Testis (tissue), 3 donors: ENCODE results near the gene ZNF800. TPM values are rescaled to one million over a fixed set of nuclear protein-coding genes. Genes with fewer than 3 reads are reported as not detected.

ENCODE experiments used
- DNase-seq: peaks from one replicate; pipeline ENCODE4 v3.0.0-alpha.2; 2019
- H3K27ac ChIP-seq, 2 donors: fragments of 200-600 bp; sonication (generic); one replicate each; pipeline ENCODE4 v1.5.1; 2019
- H3K27me3 ChIP-seq: fragments of 200-600 bp; sonication (generic); one replicate; pipeline ENCODE4 v1.5.1; 2019
- H3K36me3 ChIP-seq: fragments of 200-600 bp; sonication (generic); one replicate; pipeline ENCODE4 v1.5.1; 2017; ENCODE audit warnings: low read depth; ENCODE audit errors: missing control alignments
- H3K4me1 ChIP-seq: fragments of 200-600 bp; sonication (generic); one replicate; pipeline ENCODE4 v1.5.1; 2019
- H3K4me3 ChIP-seq, 2 donors: fragments of 200-600 bp; sonication (generic); one replicate each; pipeline ENCODE4 v1.5.1; 2017 to 2019
- H3K9me3 ChIP-seq: fragments of 200-600 bp; sonication (generic); one replicate; pipeline ENCODE4 v1.5.1; 2017
- CTCF ChIP-seq, 3 experiments: fragments of 450-650 bp in 2 of 3; fragments of 200-600 bp in 1 of 3; sonication (generic) in 1 of 3; IDR thresholded peaks; one replicate each; pipeline ENCODE4 v1.5.1; 2016 to 2019; ENCODE audit warnings: antibody characterized with exemption in 3 of 3, mild to moderate bottlenecking in 2 of 3, moderate library complexity in 1 of 3
- POLR2A ChIP-seq: fragments of 450-650 bp; IDR thresholded peaks from one replicate; pipeline ENCODE4 v1.6.1; 2017; ENCODE audit warnings: antibody characterized with exemption, mild to moderate bottlenecking, moderate library complexity
- WGBS, 2 donors: methylation state at CpG; one replicate each; pipeline ENCODE4 v1.1.5; 2018; 5-methylcytosine and 5-hydroxymethylcytosine counted together
- intact Hi-C: fragments of 100-400 bp; cut with DNase I; formaldehyde crosslinking; loops from one replicate; pipeline ENCODE4 v1.15.1; 2023; ENCODE audit warnings: low total_unique reads
- polyA plus RNA-seq: library from polyadenylated mRNA; stranded (reverse); fragments of 350-450 nt; fragmentation: Illumina TruSeq; extraction: RNeasy Lipid Tissue Mini Kit (QIAGEN cat#74804); gene quantifications from one replicate; pipeline ENCODE4 v1.2.3, GENCODE V29; 2014; ENCODE audit warnings: low read depth, low replicate concordance; ENCODE audit not compliant: insufficient read depth
- total RNA-seq, 2 donors: library from RNA; depleted of rRNA; stranded (reverse); fragments of >200 nt; gene quantifications; one replicate each; pipeline ENCODE4 v1.2.3, GENCODE V29; 2016

Gene ZNF800
- total and polyA plus RNA-seq, 3 donors from 2014 or later, result 31.5 to 44.3 (median 40.7) TPM

- intact Hi-C loops, result no loop called here
- Histone ChIP-seq H3K36me3 (no peaks in the 10 kb centered on the region), H3K27me3 (no peaks in the 10 kb centered on the region), H3K4me3 (peak overlapping the region in 1 of 2 donors; percentile 15), H3K4me1 (no peaks in the 10 kb centered on the region), H3K27ac (no peak overlapping the region), H3K9me3 (no peaks in the 10 kb centered on the region)
- no peak for DNase-seq
- WGBS, 2 donors, result 64 to 81% methylated on average over 3 of the region's 3 CpGs
- TF ChIP-seq POLR2A, result no peak
- no peak for TF ChIP-seq CTCF (IDR thresholded peaks at IDR 0.05)
Observed at GRCh38 chr7:127348247-127348631, 44.3 kb downstream of the ZNF800 start.

- peak overlapping the region; percentile 20 to 24 for H3K4me3 ChIP-seq
- H3K9me3 ChIP-seq, result no peaks in the 10 kb centered on the region
- H3K27ac ChIP-seq, result no peak overlapping the region
- TF ChIP-seq POLR2A (no peak), CTCF (IDR thresholded peaks at IDR 0.05) (peak; percentile 13 to 44 (median 35))
- H3K36me3 ChIP-seq, result no peaks in the 10 kb centered on the region
- no peaks in the 10 kb centered on the region for H3K4me1 ChIP-seq
- intact Hi-C loops, result no loop called here
- DNase-seq, result peak; percentile 68
- 1 to 4% methylated on average over 19 to 44 of the region's 79 CpGs for WGBS, 2 donors
- no peaks in the 10 kb centered on the region for H3K27me3 ChIP-seq
Observed at GRCh38 chr7:127347567-127348246, 44.8 kb downstream of the ZNF800 start.

GRCh38 chr7:127346575-127347256 lies 45.8 kb downstream of the ZNF800 start:
- H3K27ac ChIP-seq, result no peak overlapping the region
- intact Hi-C loops, result no loop called here
- H3K4me1 ChIP-seq, result no peaks in the 10 kb centered on the region
- TF ChIP-seq CTCF (IDR thresholded peaks at IDR 0.05) (no peak), POLR2A (no peak)
- H3K27me3 ChIP-seq, result no peaks in the 10 kb centered on the region
- H3K36me3 ChIP-seq, result no peaks in the 10 kb centered on the region
- DNase-seq, result no peak
- WGBS, 2 donors, result 65 to 70% methylated on average over 8 to 9 of the region's 9 CpGs
- H3K4me3 ChIP-seq, result no peak overlapping the region
- H3K9me3 ChIP-seq, result no peaks in the 10 kb centered on the region

GRCh38 chr7:127342596-127342995 lies 49.9 kb downstream of the ZNF800 start:
- no peak for DNase-seq
- H3K27ac ChIP-seq, result no peak overlapping the region
- H3K27me3 ChIP-seq, result no peaks in the 10 kb centered on the region
- TF ChIP-seq POLR2A (no peak), CTCF (IDR thresholded peaks at IDR 0.05) (no peak)
- no peaks in the 10 kb centered on the region for H3K36me3 ChIP-seq
- H3K4me3 ChIP-seq, result no peak overlapping the region
- H3K9me3 ChIP-seq, result no peaks in the 10 kb centered on the region
- 87 to 89% methylated on average over 1 of the region's 1 CpG for WGBS, 2 donors
- intact Hi-C loops, result no loop called here
- no peaks in the 10 kb centered on the region for H3K4me1 ChIP-seq
